Measurements from ENCODE around the gene CRYZL1. TPM values are rescaled to one million over a fixed set of nuclear protein-coding genes. Genes with fewer than 3 reads are reported as not detected.

CRYZL1 gene
- total and polyA plus RNA-seq, 2 donors (not counting 1 experiment from before 2014, with no cell fraction given) = 30.7 to 72.6 TPM

DNA sequence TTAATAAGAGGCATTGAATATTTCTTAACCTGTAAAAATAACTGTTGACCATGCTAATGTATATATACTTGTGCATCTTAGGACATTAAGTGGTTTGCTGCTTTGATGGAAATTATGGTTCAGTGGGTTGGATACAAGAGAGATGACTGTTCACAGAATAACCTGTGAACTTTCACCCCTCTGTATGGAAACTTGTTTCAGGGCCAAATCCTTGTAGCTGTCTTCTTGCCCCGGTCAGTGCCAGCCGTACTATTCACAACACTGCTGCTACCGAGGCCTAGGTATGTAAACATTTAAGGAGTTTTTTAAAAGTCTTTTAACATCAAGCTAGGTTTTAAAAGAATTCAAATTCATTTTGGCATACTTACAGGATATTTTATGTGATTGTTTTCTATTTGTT is 69.2 kb downstream of the CRYZL1 start:
- TF ChIP-seq, protein P1, sequence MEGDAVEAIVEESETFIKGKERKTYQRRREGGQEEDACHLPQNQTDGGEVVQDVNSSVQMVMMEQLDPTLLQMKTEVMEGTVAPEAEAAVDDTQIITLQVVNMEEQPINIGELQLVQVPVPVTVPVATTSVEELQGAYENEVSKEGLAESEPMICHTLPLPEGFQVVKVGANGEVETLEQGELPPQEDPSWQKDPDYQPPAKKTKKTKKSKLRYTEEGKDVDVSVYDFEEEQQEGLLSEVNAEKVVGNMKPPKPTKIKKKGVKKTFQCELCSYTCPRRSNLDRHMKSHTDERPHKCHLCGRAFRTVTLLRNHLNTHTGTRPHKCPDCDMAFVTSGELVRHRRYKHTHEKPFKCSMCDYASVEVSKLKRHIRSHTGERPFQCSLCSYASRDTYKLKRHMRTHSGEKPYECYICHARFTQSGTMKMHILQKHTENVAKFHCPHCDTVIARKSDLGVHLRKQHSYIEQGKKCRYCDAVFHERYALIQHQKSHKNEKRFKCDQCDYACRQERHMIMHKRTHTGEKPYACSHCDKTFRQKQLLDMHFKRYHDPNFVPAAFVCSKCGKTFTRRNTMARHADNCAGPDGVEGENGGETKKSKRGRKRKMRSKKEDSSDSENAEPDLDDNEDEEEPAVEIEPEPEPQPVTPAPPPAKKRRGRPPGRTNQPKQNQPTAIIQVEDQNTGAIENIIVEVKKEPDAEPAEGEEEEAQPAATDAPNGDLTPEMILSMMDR (conservative IDR thresholded peaks at IDR 0.05 in 1 of 2, IDR thresholded peaks at IDR 0.05 in 1 of 2; ENCODE audit: low read depth in 1 of 2, low read length in 2 of 2) = no peak
- TF ChIP-seq EZH2 (IDR thresholded peaks at IDR 0.05; ENCODE audit: low read length, missing control alignments) = no peak
- Histone ChIP-seq H3K4me2 (ENCODE audit: extremely low read depth, insufficient read depth, low read length) (no peak overlapping the region), H3K9me3 (ENCODE audit: control insufficient read depth, insufficient read depth, low read depth, low read length) (no peaks in the 10 kb centered on the region), H3K79me2 (ENCODE audit: control insufficient read depth, insufficient read depth, low read length) (peaks cover 11% of the 10 kb centered on the region), H4K20me1 (ENCODE audit: control insufficient read depth, extremely low read depth, insufficient read depth, low read length) (no peaks in the 10 kb centered on the region), H3K9ac (ENCODE audit: insufficient read depth, low read length) (no peak overlapping the region), H3K27me3 (ENCODE audit: control insufficient read depth, insufficient read depth, low read length) (no peaks in the 10 kb centered on the region), H3K27ac (ENCODE audit: insufficient read depth, low read length) (no peak overlapping the region), H3K36me3 (ENCODE audit: control insufficient read depth, insufficient read depth, low read length) (peaks cover 11% of the 10 kb centered on the region), H2AFZ (ENCODE audit: low read length) (no peak overlapping the region), H3K4me3 (replicated peaks in 1 of 4; ENCODE audit: control extremely low read depth in 1 of 4, insufficient read depth in 1 of 4, low read depth in 3 of 4, low read length in 4 of 4) (no peak overlapping the region), H3K4me1 (ENCODE audit: control insufficient read depth, extremely low read depth, insufficient read depth, low read length) (no peaks in the 10 kb centered on the region)
- no peak for DNase-seq (ENCODE audit: low read depth in 2 of 2)

- no peaks in the 10 kb centered on the region for H3K4me1 ChIP-seq (ENCODE audit: control insufficient read depth, extremely low read depth, insufficient read depth, low read length)
- H4K20me1 ChIP-seq (ENCODE audit: control insufficient read depth, extremely low read depth, insufficient read depth, low read length) = no peaks in the 10 kb centered on the region
- H3K79me2 ChIP-seq (ENCODE audit: control insufficient read depth, insufficient read depth, low read length) = peaks cover 14% of the 10 kb centered on the region
- no peak overlapping the region for H3K4me3 ChIP-seq (replicated peaks in 1 of 4; ENCODE audit: control extremely low read depth in 1 of 4, insufficient read depth in 1 of 4, low read depth in 3 of 4, low read length in 4 of 4)
- TF ChIP-seq EZH2 (IDR thresholded peaks at IDR 0.05; ENCODE audit: low read length, missing control alignments) = no peak
- TF ChIP-seq, protein P1 (conservative IDR thresholded peaks at IDR 0.05 in 1 of 2, IDR thresholded peaks at IDR 0.05 in 1 of 2; ENCODE audit: low read depth in 1 of 2, low read length in 2 of 2) = no peak
- DNase-seq (ENCODE audit: low read depth in 2 of 2) = no peak
- peaks cover 11% of the 10 kb centered on the region for H3K36me3 ChIP-seq (ENCODE audit: control insufficient read depth, insufficient read depth, low read length)
- no peak overlapping the region for H3K4me2 ChIP-seq (ENCODE audit: extremely low read depth, insufficient read depth, low read length)
- no peak overlapping the region for H3K27ac ChIP-seq (ENCODE audit: insufficient read depth, low read length)
- H3K9ac ChIP-seq (ENCODE audit: insufficient read depth, low read length) = no peak overlapping the region
- H2AFZ ChIP-seq (ENCODE audit: low read length) = no peak overlapping the region
- no peaks in the 10 kb centered on the region for H3K9me3 ChIP-seq (ENCODE audit: control insufficient read depth, insufficient read depth, low read depth, low read length)
- no peaks in the 10 kb centered on the region for H3K27me3 ChIP-seq (ENCODE audit: control insufficient read depth, insufficient read depth, low read length)
Observed at GRCh38 chr21:33569991-33570390, 71.5 kb downstream of the CRYZL1 start.

DNA sequence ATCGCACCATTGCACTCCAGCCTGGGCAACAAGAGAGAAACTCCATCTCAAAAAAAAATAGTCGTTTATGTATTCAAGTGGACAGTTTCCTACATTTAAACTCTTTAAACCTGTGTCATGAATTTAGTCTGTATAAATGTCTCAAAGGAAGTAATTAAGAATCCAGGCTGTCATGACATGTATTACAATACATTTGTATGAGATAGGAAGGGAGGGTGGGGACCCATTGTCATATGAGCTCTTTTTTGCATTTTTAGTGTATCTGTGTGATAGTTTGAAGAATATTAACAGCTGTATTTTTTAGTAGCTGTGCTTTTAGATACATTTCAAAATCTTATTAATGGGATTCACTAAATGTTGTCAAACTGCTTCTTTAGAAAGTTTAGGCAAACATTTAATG is 73.1 kb downstream of the CRYZL1 start:
- H4K20me1 ChIP-seq (ENCODE audit: control insufficient read depth, extremely low read depth, insufficient read depth, low read length) = no peaks in the 10 kb centered on the region
- no peak overlapping the region for H3K4me3 ChIP-seq (replicated peaks in 1 of 4; ENCODE audit: control extremely low read depth in 1 of 4, insufficient read depth in 1 of 4, low read depth in 3 of 4, low read length in 4 of 4)
- no peak for TF ChIP-seq EZH2 (IDR thresholded peaks at IDR 0.05; ENCODE audit: low read length, missing control alignments)
- TF ChIP-seq, protein P1 (conservative IDR thresholded peaks at IDR 0.05 in 1 of 2, IDR thresholded peaks at IDR 0.05 in 1 of 2; ENCODE audit: low read depth in 1 of 2, low read length in 2 of 2) = no peak
- H3K4me1 ChIP-seq (ENCODE audit: control insufficient read depth, extremely low read depth, insufficient read depth, low read length) = no peaks in the 10 kb centered on the region
- no peak for DNase-seq (ENCODE audit: low read depth in 2 of 2)
- no peak overlapping the region for H2AFZ ChIP-seq (ENCODE audit: low read length)
- H3K36me3 ChIP-seq (ENCODE audit: control insufficient read depth, insufficient read depth, low read length) = peaks cover 6% of the 10 kb centered on the region
- H3K79me2 ChIP-seq (ENCODE audit: control insufficient read depth, insufficient read depth, low read length) = peaks cover 18% of the 10 kb centered on the region
- H3K27me3 ChIP-seq (ENCODE audit: control insufficient read depth, insufficient read depth, low read length) = no peaks in the 10 kb centered on the region
- H3K9ac ChIP-seq (ENCODE audit: insufficient read depth, low read length) = no peak overlapping the region
- H3K9me3 ChIP-seq (ENCODE audit: control insufficient read depth, insufficient read depth, low read depth, low read length) = no peaks in the 10 kb centered on the region
- H3K27ac ChIP-seq (ENCODE audit: insufficient read depth, low read length) = no peak overlapping the region
- no peak overlapping the region for H3K4me2 ChIP-seq (ENCODE audit: extremely low read depth, insufficient read depth, low read length)
